ENCODE measurements around the gene GNG5.

DNA sequence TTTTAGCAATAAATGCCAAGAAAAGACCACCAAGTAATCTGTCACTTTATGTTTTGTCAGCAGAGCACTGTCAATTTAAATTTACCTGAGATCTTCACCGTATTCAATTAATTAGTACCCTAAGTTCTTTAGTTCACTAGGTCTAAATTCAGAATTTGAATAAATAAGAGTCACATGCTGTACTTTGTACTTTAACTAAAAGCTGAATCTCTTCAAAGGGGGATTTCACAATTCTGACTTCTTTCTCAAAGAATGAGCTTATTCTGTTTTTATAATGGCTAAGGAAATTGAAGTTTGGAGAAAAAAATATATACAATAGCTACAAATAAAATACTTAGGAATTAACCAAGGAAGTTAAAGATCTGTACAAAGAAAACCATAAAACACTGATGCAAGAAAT lies 2.1 kb upstream of the GNG5 start:
- TF ChIP-seq SMAD3 (CRISPR knock-in tag; IDR thresholded peaks at IDR 0.05; ENCODE audit: borderline replicate concordance), result no peak
- no peak for TF ChIP-seq CTCF (IDR thresholded peaks at IDR 0.05)
- no peak for TF ChIP-seq SP1 (CRISPR knock-in tag; conservative IDR thresholded peaks at IDR 0.05)
- TF ChIP-seq E2F1 (CRISPR knock-in tag; IDR thresholded peaks at IDR 0.05), result no peak
- no peak for TF ChIP-seq GRHL2 (CRISPR knock-in tag; IDR thresholded peaks at IDR 0.05; ENCODE audit: insufficient replicate concordance, severe bottlenecking)
- TF ChIP-seq FOXP1 (CRISPR knock-in tag; IDR thresholded peaks at IDR 0.05; ENCODE audit: borderline replicate concordance), result no peak
- TF ChIP-seq USF2 (CRISPR knock-in tag; IDR thresholded peaks at IDR 0.05), result no peak
- TF ChIP-seq HMGXB4 (CRISPR knock-in tag; IDR thresholded peaks at IDR 0.05), result no peak
- no peak for TF ChIP-seq ZNF219 (CRISPR knock-in tag; IDR thresholded peaks at IDR 0.05; ENCODE audit: borderline replicate concordance)
- no peak for TF ChIP-seq ATF2 (CRISPR knock-in tag; IDR thresholded peaks at IDR 0.05; ENCODE audit: borderline replicate concordance, low read depth)
- TF ChIP-seq CREM (CRISPR knock-in tag; IDR thresholded peaks at IDR 0.05), result no peak
